Thyroid gland (tissue), 4 donors: ENCODE measurements around the gene SLC33A1. TPM values are rescaled to one million over a fixed set of nuclear protein-coding genes. Genes with fewer than 3 reads are reported as not detected.

Source experiments
- DNase-seq, 2 donors: peaks; one replicate each; pipeline ENCODE4 v3.0.0-alpha.2; 2019
- H3K27ac ChIP-seq, 3 donors: fragments of 200-600 bp; sonication (generic); 1 replicate in 2 of 3; 2 replicates in 1 of 3; pipeline ENCODE4 v1.5.1; 2016 to 2019; ENCODE audit warnings: mild to moderate bottlenecking in 1 of 3, moderate library complexity in 1 of 3
- H3K27me3 ChIP-seq: fragments of 200-600 bp; sonication (generic); one replicate; pipeline ENCODE4 v1.5.1; 2019
- H3K36me3 ChIP-seq, 2 donors: fragments of 200-600 bp; sonication (generic); one replicate each; pipeline ENCODE4 v1.5.1; 2016 to 2019
- H3K4me1 ChIP-seq, 2 donors: fragments of 200-600 bp; sonication (generic); one replicate each; pipeline ENCODE4 v1.5.1; 2017 to 2019
- H3K4me3 ChIP-seq, 3 donors: fragments of 200-600 bp; sonication (generic); replicated peaks in 1 of 3; 1 replicate in 2 of 3; 2 replicates in 1 of 3; pipeline ENCODE4 v1.5.1; 2016; ENCODE audit warnings: mild to moderate bottlenecking in 1 of 3
- H3K9me3 ChIP-seq: fragments of 200-600 bp; sonication (generic); one replicate; pipeline ENCODE4 v1.5.1; 2017
- CTCF ChIP-seq, 6 experiments: fragments of 200-600 bp in 3 of 6; fragments of 450-650 bp in 3 of 6; sonication (generic) in 3 of 6; IDR thresholded peaks; one replicate each; pipeline ENCODE4 v1.5.1; 2016 to 2019; ENCODE audit warnings: antibody characterized with exemption in 6 of 6, mild to moderate bottlenecking in 2 of 6, inconsistent platforms in 1 of 6, moderate library complexity in 1 of 6
- POLR2A ChIP-seq, 2 donors: fragments of 450-650 bp; IDR thresholded peaks; one replicate each; pipeline ENCODE4 v1.6.1; 2017; ENCODE audit warnings: antibody characterized with exemption in 2 of 2, mild to moderate bottlenecking in 2 of 2, moderate library complexity in 1 of 2
- WGBS, 2 donors: methylation state at CpG; one replicate each; pipeline ENCODE4 v1.1.5; 2017; 5-methylcytosine and 5-hydroxymethylcytosine counted together
- intact Hi-C: fragments of 100-400 bp; cut with DNase I; formaldehyde crosslinking; loops from one replicate; pipeline ENCODE4 v1.15.1; 2023
- total RNA-seq, 4 donors: library from RNA; depleted of rRNA; stranded (reverse); fragments of >200 nt; gene quantifications; one replicate each; pipeline ENCODE4 v1.2.3, GENCODE V29; 2016

The SLC33A1 gene
- total RNA-seq, 4 donors from 2014 or later = 54.2 to 94.1 (median 69.0) TPM

GRCh38 chr3:155880286-155880685 is 26.1 kb upstream of the SLC33A1 start:
- Histone ChIP-seq H3K27ac (no peak overlapping the region), H3K4me3 (no peak overlapping the region), H3K9me3 (no peaks in the 10 kb centered on the region), H3K4me1 (peaks cover 3 to 5% of the 10 kb centered on the region in 2 donors), H3K27me3 (no peaks in the 10 kb centered on the region), H3K36me3 (no peaks in the 10 kb centered on the region)
- no peak for DNase-seq
- no peak for TF ChIP-seq POLR2A (IDR thresholded peaks at IDR 0.05)
- no peak for TF ChIP-seq CTCF (IDR thresholded peaks at IDR 0.05)
- intact Hi-C loops = no loop called here

GRCh38 chr3:155876503-155876902 is 22.3 kb upstream of the SLC33A1 start:
- no peak overlapping the region for H3K27ac ChIP-seq
- no peak for DNase-seq
- intact Hi-C loops = loop anchor here (10.0 kb wide), 1 partner anchor 72 kb away; the partner anchor contains the start of gene C3orf33
- H3K4me1 ChIP-seq = peaks cover 11 to 13% of the 10 kb centered on the region in 2 donors
- H3K4me3 ChIP-seq = no peak overlapping the region
- TF ChIP-seq POLR2A (IDR thresholded peaks at IDR 0.05) (no peak), CTCF (IDR thresholded peaks at IDR 0.05) (no peak)
- no peaks in the 10 kb centered on the region for H3K36me3 ChIP-seq
- no peaks in the 10 kb centered on the region for H3K9me3 ChIP-seq
- WGBS, 2 donors = 88 to 90% methylated on average over 2 of the region's 2 CpGs
- no peaks in the 10 kb centered on the region for H3K27me3 ChIP-seq

GRCh38 chr3:155876037-155876436 is 21.8 kb upstream of the SLC33A1 start:
- intact Hi-C loops = loop anchor here (10.0 kb wide), 1 partner anchor 71 kb away; the partner anchor contains the start of gene C3orf33
- H3K27me3 ChIP-seq = no peaks in the 10 kb centered on the region
- TF ChIP-seq CTCF (IDR thresholded peaks at IDR 0.05) (no peak), POLR2A (IDR thresholded peaks at IDR 0.05) (no peak)
- no peak overlapping the region for H3K27ac ChIP-seq
- DNase-seq = no peak
- H3K9me3 ChIP-seq = no peaks in the 10 kb centered on the region
- H3K36me3 ChIP-seq = no peaks in the 10 kb centered on the region
- WGBS, 2 donors = 59 to 65% methylated on average over 3 of the region's 3 CpGs
- no peak overlapping the region for H3K4me3 ChIP-seq
- peaks cover 10 to 12% of the 10 kb centered on the region in 2 donors for H3K4me1 ChIP-seq

GRCh38 chr3:155872904-155873646 is 18.8 kb upstream of the SLC33A1 start:
- no peak overlapping the region for H3K4me3 ChIP-seq

More at GRCh38 chr3:155872904-155873646, 18.8 kb upstream of the SLC33A1 start:
- Histone ChIP-seq H3K4me1 (peaks cover 12 to 15% of the 10 kb centered on the region in 2 donors), H3K27me3 (no peaks in the 10 kb centered on the region), H3K9me3 (no peaks in the 10 kb centered on the region), H3K27ac (no peak overlapping the region), H3K36me3 (no peaks in the 10 kb centered on the region)
- intact Hi-C loops = loop anchor here (5.0 to 10.0 kb wide), 2 partner anchors 68 to 121 kb away; partner anchors contain the start of gene C3orf33
- no peak for DNase-seq
- no peak for TF ChIP-seq POLR2A (IDR thresholded peaks at IDR 0.05)
- TF ChIP-seq CTCF (IDR thresholded peaks at IDR 0.05) = no peak
- 85 to 90% methylated on average over 8 of the region's 8 CpGs for WGBS, 2 donors
